Measurements from ENCODE around the gene CHAC1.

CHAC1 gene

DNA sequence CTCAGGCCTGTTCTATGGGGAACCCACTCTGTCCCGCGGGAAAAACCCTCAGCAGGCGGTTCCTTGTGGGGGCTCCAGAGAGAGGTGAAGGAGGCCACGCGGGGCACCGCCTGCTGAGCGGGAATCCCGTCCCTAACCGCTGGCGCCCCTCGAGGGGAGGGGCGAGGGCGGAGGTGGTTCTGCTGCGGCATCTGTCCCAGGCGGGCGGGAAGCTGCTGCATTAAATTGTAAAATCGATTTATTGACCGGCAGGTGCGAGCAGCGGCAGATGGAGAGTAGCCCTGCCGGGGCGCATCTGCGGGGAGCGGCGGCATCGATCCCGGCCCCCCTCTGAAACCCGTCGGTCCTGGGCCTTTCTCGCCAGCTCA lies 27.8 kb upstream of the CHAC1 start:
- no peak for FAIRE-seq

GRCh38 chr15:40925863-40926658 lies 27.2 kb upstream of the CHAC1 start:
- FAIRE-seq = no peak

- FAIRE-seq = no peak
Observed at GRCh38 chr15:40926659-40927494, 26.4 kb upstream of the CHAC1 start.

GRCh38 chr15:40927495-40927872 lies 25.8 kb upstream of the CHAC1 start:
- FAIRE-seq = no peak

GRCh38 chr15:40927873-40928806 lies 25.1 kb upstream of the CHAC1 start:
- no peak for FAIRE-seq

GRCh38 chr15:40928821-40929659 lies 24.2 kb upstream of the CHAC1 start, which contains the start of gene DLL4:
Gene DLL4 (plus strand): TSS chr15:40929340. CDS start chr15:40929669, 329 bp downstream.
- no peak for FAIRE-seq

DNA sequence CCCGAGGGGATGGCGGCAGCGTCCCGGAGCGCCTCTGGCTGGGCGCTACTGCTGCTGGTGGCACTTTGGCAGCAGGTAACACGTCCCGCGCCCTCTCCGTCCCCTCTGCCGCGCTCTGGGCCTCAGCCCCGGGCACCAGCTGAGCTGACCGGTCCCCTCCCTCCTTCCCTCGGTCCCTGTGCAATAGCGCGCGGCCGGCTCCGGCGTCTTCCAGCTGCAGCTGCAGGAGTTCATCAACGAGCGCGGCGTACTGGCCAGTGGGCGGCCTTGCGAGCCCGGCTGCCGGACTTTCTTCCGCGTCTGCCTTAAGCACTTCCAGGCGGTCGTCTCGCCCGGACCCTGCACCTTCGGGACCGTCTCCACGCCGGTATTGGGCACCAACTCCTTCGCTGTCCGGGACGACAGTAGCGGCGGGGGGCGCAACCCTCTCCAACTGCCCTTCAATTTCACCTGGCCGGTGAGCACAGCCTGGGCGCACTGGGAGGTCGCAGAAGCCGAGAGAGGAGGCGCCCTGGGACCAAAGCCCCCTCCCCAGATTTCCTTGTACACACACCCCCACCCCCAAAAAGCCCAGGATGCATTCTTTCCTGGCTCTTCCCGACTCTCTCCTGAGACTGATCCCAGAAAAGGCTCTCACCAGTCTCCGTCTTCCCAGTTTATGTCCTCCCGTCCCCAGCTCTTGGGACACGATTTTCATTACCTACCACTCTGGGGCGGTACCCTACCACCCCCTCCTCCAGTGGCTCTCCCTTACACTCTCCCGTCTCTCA lies 23.4 kb upstream of the CHAC1 start:
- FAIRE-seq = no peak

GRCh38 chr15:40930430-40931299 lies 22.6 kb upstream of the CHAC1 start:
- FAIRE-seq = no peak

DNA sequence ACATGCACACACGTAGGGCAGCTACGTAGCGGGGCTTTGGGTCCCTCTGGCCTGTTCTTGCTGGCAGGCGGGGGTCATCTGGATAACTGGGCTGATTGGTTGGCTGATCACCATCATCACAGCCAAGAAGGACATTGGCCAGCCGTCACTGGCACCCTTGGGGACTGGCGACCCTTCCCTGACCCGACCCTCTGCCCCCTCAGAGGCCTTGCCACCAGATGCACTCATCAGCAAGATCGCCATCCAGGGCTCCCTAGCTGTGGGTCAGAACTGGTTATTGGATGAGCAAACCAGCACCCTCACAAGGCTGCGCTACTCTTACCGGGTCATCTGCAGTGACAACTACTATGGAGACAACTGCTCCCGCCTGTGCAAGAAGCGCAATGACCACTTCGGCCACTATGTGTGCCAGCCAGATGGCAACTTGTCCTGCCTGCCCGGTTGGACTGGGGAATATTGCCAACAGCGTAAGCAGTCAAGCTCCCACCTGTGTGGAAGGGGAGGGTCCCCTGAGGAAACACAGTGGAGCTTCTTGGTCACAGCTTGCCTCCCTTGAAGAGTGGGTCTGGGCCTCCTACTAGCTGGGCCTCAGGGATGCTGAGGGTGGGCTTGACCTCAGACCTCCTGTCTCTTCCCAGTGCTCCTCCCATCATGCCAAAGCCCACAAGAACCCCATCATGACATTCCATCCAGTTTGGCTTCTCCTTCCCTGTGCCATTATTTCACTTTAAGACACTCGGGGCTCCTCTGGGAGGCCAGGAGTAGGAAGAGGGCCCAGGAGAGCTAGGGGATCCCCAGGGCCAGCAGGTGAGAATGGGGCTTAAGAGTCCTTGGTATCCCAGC lies 21.8 kb upstream of the CHAC1 start:
- no peak for FAIRE-seq

GRCh38 chr15:40932156-40932555 lies 21.1 kb upstream of the CHAC1 start:
- no peak for FAIRE-seq

GRCh38 chr15:40932649-40933516 lies 20.4 kb upstream of the CHAC1 start:
- FAIRE-seq = no peak

GRCh38 chr15:40933517-40933902 lies 19.8 kb upstream of the CHAC1 start:
- no peak for FAIRE-seq

DNA sequence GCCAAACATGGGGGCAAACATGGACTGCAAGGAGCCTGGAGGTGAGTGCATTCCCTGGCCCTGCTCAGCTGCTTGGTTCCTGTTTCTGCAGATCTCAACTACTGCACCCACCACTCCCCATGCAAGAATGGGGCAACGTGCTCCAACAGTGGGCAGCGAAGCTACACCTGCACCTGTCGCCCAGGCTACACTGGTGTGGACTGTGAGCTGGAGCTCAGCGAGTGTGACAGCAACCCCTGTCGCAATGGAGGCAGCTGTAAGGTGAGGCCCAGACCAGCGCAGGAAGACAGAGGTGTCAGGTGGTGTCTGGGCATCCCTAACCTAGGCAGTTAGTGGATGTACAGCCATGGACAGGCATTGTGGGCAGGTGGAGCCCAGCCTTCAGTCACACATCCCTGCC lies 18.8 kb upstream of the CHAC1 start:
- FAIRE-seq = no peak

- FAIRE-seq = no peak
Observed at GRCh38 chr15:40936234-40936708, 17.0 kb upstream of the CHAC1 start.

GRCh38 chr15:40936709-40937666 lies 16.3 kb upstream of the CHAC1 start:
- no peak for FAIRE-seq

DNA sequence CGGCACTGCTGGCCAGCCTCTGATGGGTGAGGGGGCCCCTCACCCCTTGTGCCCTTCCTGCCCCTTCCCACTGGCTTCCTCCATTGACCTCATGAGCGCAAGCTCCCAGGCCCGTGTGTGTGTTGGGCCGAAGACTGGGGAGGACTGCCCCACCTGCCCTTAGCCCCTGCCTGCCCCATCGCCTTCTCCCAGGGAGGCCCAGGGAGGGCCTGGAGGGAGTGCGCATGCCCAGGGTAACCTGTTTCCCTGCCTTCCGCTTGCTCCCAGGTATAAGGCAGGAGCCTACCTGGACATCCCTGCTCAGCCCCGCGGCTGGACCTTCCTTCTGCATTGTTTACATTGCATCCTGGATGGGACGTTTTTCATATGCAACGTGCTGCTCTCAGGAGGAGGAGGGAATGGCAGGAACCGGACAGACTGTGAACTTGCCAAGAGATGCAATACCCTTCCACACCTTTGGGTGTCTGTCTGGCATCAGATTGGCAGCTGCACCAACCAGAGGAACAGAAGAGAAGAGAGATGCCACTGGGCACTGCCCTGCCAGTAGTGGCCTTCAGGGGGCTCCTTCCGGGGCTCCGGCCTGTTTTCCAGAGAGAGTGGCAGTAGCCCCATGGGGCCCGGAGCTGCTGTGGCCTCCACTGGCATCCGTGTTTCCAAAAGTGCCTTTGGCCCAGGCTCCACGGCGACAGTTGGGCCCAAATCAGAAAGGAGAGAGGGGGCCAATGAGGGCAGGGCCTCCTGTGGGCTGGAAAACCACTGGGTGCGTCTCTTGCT lies 15.3 kb upstream of the CHAC1 start:
- no peak for FAIRE-seq
